IMR-90 (cell line): ENCODE results near the gene RPTOR.

Experiments
- CTCF ChIP-seq: conservative IDR thresholded peaks from 2 replicates; pipeline ENCODE4 v1.5.1; 2012; ENCODE audit warnings: mild to moderate bottlenecking, low read depth, low read length, improper control_type of control experiment
- POLR2A ChIP-seq: IDR thresholded peaks from 2 replicates; pipeline ENCODE4 v1.6.1; 2012; ENCODE audit warnings: mild to moderate bottlenecking, low read depth, low read length
- RCOR1 ChIP-seq: IDR thresholded peaks from 2 replicates; pipeline ENCODE4 v1.6.1; 2012; ENCODE audit warnings: mild to moderate bottlenecking, low read length, improper control_type of control experiment; ENCODE audit not compliant: insufficient replicate concordance

GRCh38 chr17:80594431-80595269, 50.0 kb downstream of the RPTOR start:
- no peak for TF ChIP-seq CTCF
- no peak for TF ChIP-seq RCOR1
- no peak for TF ChIP-seq POLR2A
